Osteocyte (in vitro differentiated cells): ENCODE data around the gene ZSCAN1. TPM values are rescaled to one million over a fixed set of nuclear protein-coding genes. Genes with fewer than 3 reads are reported as not detected.

Experiments used
- DNase-seq: peaks from one replicate; pipeline ENCODE4 v3.0.0; 2021; ENCODE audit warnings: mixed read lengths; ENCODE audit not compliant: unreplicated experiment; ENCODE audit errors: extremely low spot score
- H3K27ac Mint-ChIP-seq: one replicate; pipeline ENCODE4 v1.8.0; 2021; ENCODE audit warnings: mild to moderate bottlenecking, mixed read lengths; ENCODE audit not compliant: unreplicated experiment
- H3K27me3 Mint-ChIP-seq: one replicate; pipeline ENCODE4 v1.8.0; 2021; ENCODE audit warnings: mixed read lengths; ENCODE audit not compliant: unreplicated experiment
- H3K36me3 Mint-ChIP-seq: one replicate; pipeline ENCODE4 v1.8.0; 2021; ENCODE audit warnings: mixed read lengths; ENCODE audit not compliant: unreplicated experiment
- H3K4me1 Mint-ChIP-seq: one replicate; pipeline ENCODE4 v1.8.0; 2021; ENCODE audit warnings: mixed read lengths; ENCODE audit not compliant: unreplicated experiment
- H3K4me3 Mint-ChIP-seq: one replicate; pipeline ENCODE4 v1.8.0; 2021; ENCODE audit warnings: mild to moderate bottlenecking, moderate library complexity, mixed read lengths; ENCODE audit not compliant: unreplicated experiment
- H3K9me3 Mint-ChIP-seq: one replicate; pipeline ENCODE4 v1.8.0; 2021; ENCODE audit warnings: mixed read lengths; ENCODE audit not compliant: unreplicated experiment
- CTCF ChIP-seq: fragments of 200-600 bp; sonication (generic); IDR thresholded peaks from 2 replicates; pipeline ENCODE4 v1.5.0; 2021; ENCODE audit warnings: antibody characterized with exemption, mild to moderate bottlenecking, moderate library complexity
- total RNA-seq: library from RNA; stranded (reverse); gene quantifications from 2 replicates; pipeline ENCODE4 v1.2.1, GENCODE V29; 2021

ZSCAN1 gene
- total RNA-seq, 1 donor from 2014 or later: not detected

- Mint-ChIP-seq H3K9me3 (peaks cover 22% of the 10 kb centered on the region), H3K4me1 (peaks cover 7% of the 10 kb centered on the region), H3K36me3 (peaks cover 9% of the 10 kb centered on the region), H3K4me3 (no peak overlapping the region), H3K27me3 (no peaks in the 10 kb centered on the region), H3K27ac (no peak overlapping the region)
- DNase-seq: no peak
- TF ChIP-seq CTCF: no peak
Observed at GRCh38 chr19:58054901-58055874, 21.4 kb downstream of the ZSCAN1 start.

- Mint-ChIP-seq H3K27ac (no peak overlapping the region), H3K9me3 (peaks cover 24% of the 10 kb centered on the region), H3K4me1 (peaks cover 7% of the 10 kb centered on the region), H3K36me3 (peaks cover 11% of the 10 kb centered on the region), H3K27me3 (no peaks in the 10 kb centered on the region), H3K4me3 (no peak overlapping the region)
- DNase-seq: no peak
- no peak for TF ChIP-seq CTCF
Observed at GRCh38 chr19:58056261-58056660, 22.4 kb downstream of the ZSCAN1 start.

- peaks cover 14% of the 10 kb centered on the region for H3K36me3 Mint-ChIP-seq
- no peak for TF ChIP-seq CTCF
- H3K27me3 Mint-ChIP-seq: no peaks in the 10 kb centered on the region
- no peak overlapping the region for H3K4me3 Mint-ChIP-seq
- H3K9me3 Mint-ChIP-seq: peaks cover 27% of the 10 kb centered on the region
- DNase-seq: no peak
- peaks cover 7% of the 10 kb centered on the region for H3K4me1 Mint-ChIP-seq
- no peak overlapping the region for H3K27ac Mint-ChIP-seq
Observed at GRCh38 chr19:58056861-58057260, 23.0 kb downstream of the ZSCAN1 start.

- DNase-seq: no peak
- TF ChIP-seq CTCF: no peak
- Mint-ChIP-seq H3K4me1 (peaks cover 7% of the 10 kb centered on the region), H3K36me3 (peaks cover 16% of the 10 kb centered on the region), H3K27me3 (no peaks in the 10 kb centered on the region), H3K9me3 (peaks cover 27% of the 10 kb centered on the region), H3K4me3 (peak overlapping the region; percentile 78), H3K27ac (peak overlapping the region; percentile 91)
Observed at GRCh38 chr19:58058467-58058866, 24.6 kb downstream of the ZSCAN1 start.

GRCh38 chr19:58059003-58059670 is 25.3 kb downstream of the ZSCAN1 start, which contains the start of gene ZNF135:
TSS of gene ZNF135 (plus strand) at chr19:58059282. CDS start at chr19:58060003, 721 bp downstream.
- H3K9me3 Mint-ChIP-seq: peaks cover 27% of the 10 kb centered on the region
- H3K4me1 Mint-ChIP-seq: peaks cover 7% of the 10 kb centered on the region
- peaks cover 16% of the 10 kb centered on the region for H3K36me3 Mint-ChIP-seq
- peak within 1 kb of the TSS; percentile 91 for H3K27ac Mint-ChIP-seq
- no peak for TF ChIP-seq CTCF
- no peaks in the 10 kb centered on the region for H3K27me3 Mint-ChIP-seq
- DNase-seq: peak; percentile 89
- H3K4me3 Mint-ChIP-seq: peak within 1 kb of the TSS; percentile 78
